SK-N-SH (cell line): ENCODE results near the gene CDH15. TPM values are rescaled to one million over a fixed set of nuclear protein-coding genes. Genes with fewer than 3 reads are reported as not detected.

Source experiments
- CTCF ChIA-PET: fragments of 300-600, 350-600 bp; formaldehyde crosslinking; extraction: SDS; loops from one replicate; lab custom pipeline; 2021; lab: Yijun Ruan, JAX
- POLR2A ChIA-PET: fragments of 350-600 bp; sonication (Branson Sonifier 250); formaldehyde crosslinking; extraction: SDS; loops from one replicate; lab custom pipeline; 2020; ENCODE audit warnings: antibody characterized with exemption, inconsistent platforms; lab: Yijun Ruan, JAX
- DNase-seq: peaks from one replicate; pipeline ENCODE4 v3.0.0; 2012
- H2AFZ ChIP-seq: fragments of 200-600 bp; sonication (generic); 2 replicates; pipeline ENCODE4 v1.8.1; 2016; ENCODE audit warnings: antibody characterized with exemption, mild to moderate bottlenecking, low read depth
- H3F3A ChIP-seq: fragments of 200-600 bp; sonication (generic); replicated peaks from 2 replicates; pipeline ENCODE3; 2016; ENCODE audit warnings: antibody characterized with exemption, mild to moderate bottlenecking; ENCODE audit not compliant: insufficient read depth
- H3K27ac ChIP-seq, 2 experiments: fragments of 200-500 bp in 1 of 2; fragments of 200-600 bp in 1 of 2; sonication (Bioruptor generic) in 1 of 2; sonication (generic), shearing (Covaris generic) in 1 of 2; 2 replicates each; pipeline versions ENCODE4 v1.5.1 to v1.6.1; 2014 to 2016; ENCODE audit warnings: low read depth in 2 of 2, inconsistent platforms in 1 of 2, low read length in 1 of 2, mild to moderate bottlenecking in 1 of 2, mixed read lengths in 1 of 2
- H3K27me3 ChIP-seq: fragments of 200-600 bp; sonication (generic), shearing (Covaris generic); 2 replicates; pipeline ENCODE4 v1.6.1; 2016; ENCODE audit warnings: mixed run types; ENCODE audit not compliant: insufficient read depth
- H3K36me3 ChIP-seq, 2 experiments: fragments of 200-500 bp in 1 of 2; fragments of 200-600 bp in 1 of 2; sonication (Bioruptor generic) in 1 of 2; sonication (generic) in 1 of 2; replicated peaks in 1 of 2; 2 replicates each; pipeline versions ENCODE3 to v1.5.1; 2014 to 2016; ENCODE audit warnings: low read length in 1 of 2, mild to moderate bottlenecking in 1 of 2; ENCODE audit not compliant: insufficient read depth in 2 of 2, control insufficient read depth in 1 of 2
- H3K4me1 ChIP-seq, 2 experiments: fragments of 200-500 bp in 1 of 2; fragments of 200-600 bp in 1 of 2; sonication (Bioruptor generic) in 1 of 2; sonication (generic), shearing (Covaris generic) in 1 of 2; 2 replicates each; pipeline versions ENCODE4 v1.5.1 to v1.6.1; 2014 to 2016; ENCODE audit warnings: low read depth in 1 of 2, low read length in 1 of 2, mixed run types in 1 of 2; ENCODE audit not compliant: insufficient read depth in 2 of 2, control insufficient read depth in 1 of 2
- H3K4me2 ChIP-seq: fragments of 200-600 bp; sonication (generic), shearing (Covaris generic); 2 replicates; pipeline ENCODE4 v1.6.1; 2017; ENCODE audit warnings: mixed run types
- H3K4me3 ChIP-seq, 2 experiments: fragments of 200-500 bp in 1 of 2; fragments of 200-600 bp in 1 of 2; sonication (Bioruptor generic) in 1 of 2; sonication (generic), shearing (Covaris generic) in 1 of 2; 2 replicates each; pipeline versions ENCODE4 v1.5.1 to v1.8.1; 2014 to 2016; ENCODE audit warnings: low read depth in 2 of 2, inconsistent platforms in 1 of 2, low read length in 1 of 2, mild to moderate bottlenecking in 1 of 2, mixed read lengths in 1 of 2, moderate library complexity in 1 of 2
- H3K79me2 ChIP-seq: fragments of 200-600 bp; sonication (generic); 2 replicates; pipeline ENCODE4 v1.8.1; 2017; ENCODE audit warnings: mild to moderate bottlenecking; ENCODE audit not compliant: insufficient read depth
- H3K9ac ChIP-seq: fragments of 200-600 bp; sonication (generic); 2 replicates; pipeline ENCODE4 v1.6.1; 2017; ENCODE audit warnings: mixed run types
- H3K9me2 ChIP-seq: fragments of 200-600 bp; sonication (generic); 2 replicates; pipeline ENCODE4 v1.6.1; 2017; ENCODE audit warnings: mixed run types
- H3K9me3 ChIP-seq: fragments of 200-600 bp; sonication (generic); 2 replicates; pipeline ENCODE4 v1.6.1; 2017; ENCODE audit warnings: mixed run types, mild to moderate bottlenecking, moderate library complexity
- H4K20me1 ChIP-seq: fragments of 200-600 bp; sonication (generic); 2 replicates; pipeline ENCODE4 v1.6.1; 2017; ENCODE audit warnings: mild to moderate bottlenecking, mixed run types; ENCODE audit not compliant: insufficient read depth
- CTCF ChIP-seq: fragments of 200-600 bp; sonication (generic); IDR thresholded peaks from 2 replicates; pipeline ENCODE4 v1.6.1; 2017; ENCODE audit warnings: antibody characterized with exemption, mild to moderate bottlenecking, moderate library complexity
- EP300 ChIP-seq, 2 experiments: IDR thresholded peaks; 2 replicates each; pipeline versions ENCODE4 v1.4.0 to v1.6.1; 2012; ENCODE audit warnings: borderline replicate concordance in 1 of 2, low read depth in 1 of 2, low read length in 1 of 2
- FOXJ3 ChIP-seq: sonication (generic); formaldehyde crosslinking; IDR thresholded peaks from 2 replicates; pipeline ENCODE4 v1.5.1; 2020; ENCODE audit warnings: mild to moderate bottlenecking, missing genetic modification reagents
- NRF1 ChIP-seq: IDR thresholded peaks from 2 replicates; pipeline ENCODE4 v1.6.1; 2012; ENCODE audit warnings: low read depth, mild to moderate bottlenecking, low read length
- RAD21 ChIP-seq: IDR thresholded peaks from 2 replicates; pipeline ENCODE4 v1.6.1; 2012; ENCODE audit warnings: mild to moderate bottlenecking, low read length
- REST ChIP-seq: IDR thresholded peaks from 2 replicates; pipeline ENCODE4 v1.6.1; 2012; ENCODE audit warnings: mild to moderate bottlenecking, low read depth, low read length, moderate library complexity
- TAF1 ChIP-seq: IDR thresholded peaks from 2 replicates; pipeline ENCODE4 v1.6.1; 2012; ENCODE audit warnings: low read depth, mild to moderate bottlenecking, low read length, moderate library complexity, borderline replicate concordance
- TCF12 ChIP-seq: IDR thresholded peaks from 2 replicates; pipeline ENCODE4 v1.4.0; 2012
- TEAD4 ChIP-seq: IDR thresholded peaks from 2 replicates; pipeline ENCODE4 v1.4.0; 2012; ENCODE audit warnings: mild to moderate bottlenecking, borderline replicate concordance; ENCODE audit not compliant: insufficient read depth
- WGBS: methylation state at CpG from one replicate; pipeline ENCODE4 v1.1.6; 2017; ENCODE audit warnings: low lambda C conversion rate; 5-methylcytosine and 5-hydroxymethylcytosine counted together
- polyA plus RNA-seq, 3 experiments: library from polyadenylated mRNA; depleted of rRNA; stranded (reverse); fragments of >200 nt; gene quantifications; 2 replicates each; pipeline ENCODE4 v1.2.3, GENCODE V29; 2012
- TF ChIP-seq, protein P1 (sequence below): IDR thresholded peaks from 2 replicates; pipeline ENCODE4 v1.4.0; 2012; ENCODE audit warnings: low read depth, borderline replicate concordance
- TF ChIP-seq, protein P2 (sequence below): fragments of 150-350 bp; IDR thresholded peaks from 2 replicates; pipeline ENCODE4 v1.6.1; 2017; ENCODE audit warnings: antibody characterized with exemption, low read length, low read depth, borderline replicate concordance

Gene CDH15
- polyA plus RNA-seq, 1 of the 3 experiments (the other 2 are of a cell fraction) = 0.03 TPM

GRCh38 chr16:89190150-89190958 lies 18.8 kb downstream of the CDH15 start:
- DNase-seq = peak; percentile 16

More at GRCh38 chr16:89190150-89190958, 18.8 kb downstream of the CDH15 start:
- H3F3A ChIP-seq = peaks cover 23% of the 10 kb centered on the region
- H3K36me3 ChIP-seq = no peaks in the 10 kb centered on the region
- H3K9me2 ChIP-seq = no peaks in the 10 kb centered on the region
- H3K4me1 ChIP-seq = peaks cover 0 to 15% of the 10 kb centered on the region in 2 experiments; a peak in 1 of 4 replicates
- H3K9ac ChIP-seq = no peak overlapping the region
- no peak overlapping the region for H2AFZ ChIP-seq
- WGBS = 32% methylated on average over 11 of the region's 28 CpGs
- H3K9me3 ChIP-seq = no peaks in the 10 kb centered on the region
- TF ChIP-seq CTCF (no peak), EP300 (IDR thresholded peaks at IDR 0.05; ENCODE audit: borderline replicate concordance in 1 of 2, low read depth in 1 of 2, low read length in 1 of 2) (no peak), NRF1 (no peak), TCF12 (no peak), TAF1 (no peak), TEAD4 (no peak), FOXJ3 (CRISPR knock-in tag) (no peak), RAD21 (no peak), REST (no peak)
- TF ChIP-seq, protein P1, sequence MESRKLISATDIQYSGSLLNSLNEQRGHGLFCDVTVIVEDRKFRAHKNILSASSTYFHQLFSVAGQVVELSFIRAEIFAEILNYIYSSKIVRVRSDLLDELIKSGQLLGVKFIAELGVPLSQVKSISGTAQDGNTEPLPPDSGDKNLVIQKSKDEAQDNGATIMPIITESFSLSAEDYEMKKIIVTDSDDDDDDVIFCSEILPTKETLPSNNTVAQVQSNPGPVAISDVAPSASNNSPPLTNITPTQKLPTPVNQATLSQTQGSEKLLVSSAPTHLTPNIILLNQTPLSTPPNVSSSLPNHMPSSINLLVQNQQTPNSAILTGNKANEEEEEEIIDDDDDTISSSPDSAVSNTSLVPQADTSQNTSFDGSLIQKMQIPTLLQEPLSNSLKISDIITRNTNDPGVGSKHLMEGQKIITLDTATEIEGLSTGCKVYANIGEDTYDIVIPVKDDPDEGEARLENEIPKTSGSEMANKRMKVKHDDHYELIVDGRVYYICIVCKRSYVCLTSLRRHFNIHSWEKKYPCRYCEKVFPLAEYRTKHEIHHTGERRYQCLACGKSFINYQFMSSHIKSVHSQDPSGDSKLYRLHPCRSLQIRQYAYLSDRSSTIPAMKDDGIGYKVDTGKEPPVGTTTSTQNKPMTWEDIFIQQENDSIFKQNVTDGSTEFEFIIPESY = no peak
- TF ChIP-seq, protein P2, sequence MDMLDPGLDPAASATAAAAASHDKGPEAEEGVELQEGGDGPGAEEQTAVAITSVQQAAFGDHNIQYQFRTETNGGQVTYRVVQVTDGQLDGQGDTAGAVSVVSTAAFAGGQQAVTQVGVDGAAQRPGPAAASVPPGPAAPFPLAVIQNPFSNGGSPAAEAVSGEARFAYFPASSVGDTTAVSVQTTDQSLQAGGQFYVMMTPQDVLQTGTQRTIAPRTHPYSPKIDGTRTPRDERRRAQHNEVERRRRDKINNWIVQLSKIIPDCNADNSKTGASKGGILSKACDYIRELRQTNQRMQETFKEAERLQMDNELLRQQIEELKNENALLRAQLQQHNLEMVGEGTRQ = no peak
- H3K4me3 ChIP-seq = no peak overlapping the region
- H4K20me1 ChIP-seq = peaks cover 10% of the 10 kb centered on the region; the same call in 1 of the 2 replicates
- ChIA-PET CTCF (no interaction called here), POLR2A (no interaction called here)
- H3K79me2 ChIP-seq = no peaks in the 10 kb centered on the region
- no peak overlapping the region for H3K4me2 ChIP-seq
- H3K27me3 ChIP-seq = peaks cover 8% of the 10 kb centered on the region; the same call in 1 of the 2 replicates
- H3K27ac ChIP-seq = no peak overlapping the region
